ENCODE data around the gene ZNF613.

- no peak for TF ChIP-seq CTCF (conservative IDR thresholded peaks at IDR 0.05 in 1 of 2, IDR thresholded peaks at IDR 0.05 in 1 of 2; ENCODE audit: low read depth in 1 of 2, low read length in 2 of 2)
- no peak for TF ChIP-seq EZH2 (IDR thresholded peaks at IDR 0.05; ENCODE audit: low read length, missing control alignments)
Observed at GRCh38 chr19:51976852-51977251, 49.6 kb downstream of the ZNF613 start.

Measured in fibroblast of lung (primary cell).